H1 (cell line): ENCODE results near the gene AMOTL2. TPM values are rescaled to one million over a fixed set of nuclear protein-coding genes. Genes with fewer than 3 reads are reported as not detected.

ENCODE experiments used
- CTCF ChIA-PET: fragments of 300-600 bp; sonication (Branson Sonifier 250); formaldehyde crosslinking; loops from one replicate; lab custom pipeline; 2021; ENCODE audit not compliant: partially characterized antibody; lab: Charles Lee
- POLR2A ChIA-PET: fragments of 300-600 bp; sonication (Branson Sonifier 250); formaldehyde crosslinking; loops from one replicate; lab custom pipeline; 2021; ENCODE audit warnings: inconsistent platforms; ENCODE audit not compliant: partially characterized antibody; lab: Charles Lee
- DNase-seq, 2 experiments: peaks; one replicate each; pipeline versions ENCODE4 v3.0.0 to v3.0.0-alpha.2; 2010 to 2022; ENCODE audit warnings: low spot score in 2 of 2, low read depth in 1 of 2, mixed read lengths in 1 of 2
- FAIRE-seq: peaks from 2 replicates; lab custom pipeline; 2011; peaks lifted over from hg19 to GRCh38; lab: Jason Lieb, UNC
- H2AFZ ChIP-seq: 2 replicates; pipeline ENCODE4 v1.8.1; 2012; ENCODE audit warnings: low read length, inconsistent platforms
- H2AK5ac ChIP-seq: 2 replicates; pipeline ENCODE4 v1.6.1; 2013; ENCODE audit warnings: low read depth, low read length
- H2BK120ac ChIP-seq: replicated peaks from 2 replicates; pipeline ENCODE3; 2013; ENCODE audit warnings: low read depth, low read length, inconsistent platforms
- H2BK12ac ChIP-seq: 2 replicates; pipeline ENCODE4 v1.6.1; 2013; ENCODE audit warnings: low read depth, low read length
- H2BK15ac ChIP-seq: 2 replicates; pipeline ENCODE4 v1.6.1; 2013; ENCODE audit warnings: low read length
- H2BK20ac ChIP-seq: 2 replicates; pipeline ENCODE4 v1.6.1; 2013; ENCODE audit warnings: low read length
- H2BK5ac ChIP-seq: 2 replicates; pipeline ENCODE4 v1.6.1; 2013; ENCODE audit warnings: low read depth, low read length
- H3K14ac ChIP-seq: 2 replicates; pipeline ENCODE4 v1.6.1; 2013; ENCODE audit warnings: inconsistent platforms; ENCODE audit not compliant: insufficient read length
- H3K18ac ChIP-seq: 2 replicates; pipeline ENCODE4 v1.6.1; 2013; ENCODE audit warnings: low read length; ENCODE audit errors: extremely low read depth
- H3K23ac ChIP-seq: 2 replicates; pipeline ENCODE4 v1.6.1; 2013; ENCODE audit warnings: inconsistent platforms; ENCODE audit not compliant: insufficient read length
- H3K23me2 ChIP-seq: 2 replicates; pipeline ENCODE4 v1.6.1; 2013; ENCODE audit warnings: low read depth, low read length
- H3K27ac ChIP-seq: 2 replicates; pipeline ENCODE4 v1.6.1; 2011; ENCODE audit warnings: low read depth, low read length, inconsistent platforms
- H3K27me3 ChIP-seq, 4 experiments: replicated peaks in 1 of 4; 1 replicate in 1 of 4; 2 replicates in 3 of 4; pipeline versions ENCODE4 v1.6.1 to v1.8.1; 2011 to 2013; ENCODE audit warnings: low read length in 3 of 4, mild to moderate bottlenecking in 3 of 4, inconsistent platforms in 2 of 4, mixed read lengths in 2 of 4, moderate library complexity in 1 of 4; ENCODE audit not compliant: control insufficient read depth in 3 of 4, insufficient read depth in 3 of 4; ENCODE audit errors: extremely low read depth in 1 of 4
- H3K36me3 ChIP-seq, 4 experiments: 2 replicates each; pipeline versions ENCODE4 v1.6.1 to v1.8.1; 2011 to 2013; ENCODE audit warnings: mild to moderate bottlenecking in 4 of 4, low read length in 3 of 4, moderate library complexity in 2 of 4, control low read depth in 1 of 4, inconsistent platforms in 1 of 4; ENCODE audit not compliant: insufficient read depth in 4 of 4, control insufficient read depth in 2 of 4
- H3K4ac ChIP-seq: replicated peaks from 2 replicates; pipeline ENCODE3; 2013; ENCODE audit warnings: low read length, low read depth, mixed read lengths, inconsistent platforms; ENCODE audit not compliant: insufficient read length
- H3K4me1 ChIP-seq, 4 experiments: replicated peaks in 1 of 4; 1 replicate in 1 of 4; 2 replicates in 3 of 4; pipeline versions ENCODE4 v1.6.1 to v1.8.1; 2011 to 2013; ENCODE audit warnings: low read length in 3 of 4, inconsistent platforms in 2 of 4, mixed read lengths in 1 of 4; ENCODE audit not compliant: insufficient read depth in 4 of 4, control insufficient read depth in 3 of 4
- H3K4me2 ChIP-seq, 2 experiments: 2 replicates each; pipeline versions ENCODE4 v1.6.1 to v1.8.1; 2011 to 2013; ENCODE audit warnings: low read depth in 2 of 2, low read length in 2 of 2, control low read depth in 1 of 2, inconsistent platforms in 1 of 2, mild to moderate bottlenecking in 1 of 2; ENCODE audit not compliant: insufficient read depth in 1 of 2
- H3K4me3 ChIP-seq, 4 experiments: fragments of 200-600, 300-600 bp in 1 of 4; sonication (generic), shearing (Covaris generic), sonication (Bioruptor Twin) in 1 of 4; 2 replicates each; pipeline versions ENCODE4 v1.5.1 to v1.8.1; 2011 to 2016; ENCODE audit warnings: low read length in 4 of 4, low read depth in 3 of 4, control low read depth in 2 of 4, inconsistent platforms in 2 of 4, mild to moderate bottlenecking in 2 of 4, mixed read lengths in 1 of 4, moderate library complexity in 1 of 4; ENCODE audit not compliant: insufficient read depth in 2 of 4; ENCODE audit errors: extremely low read depth in 1 of 4
- H3K56ac ChIP-seq: replicated peaks from 2 replicates; pipeline ENCODE3; 2013; ENCODE audit warnings: low read depth, mild to moderate bottlenecking, mixed read lengths, low read length, inconsistent platforms; ENCODE audit not compliant: insufficient read length
- H3K79me1 ChIP-seq: 2 replicates; pipeline ENCODE4 v1.6.1; 2013; ENCODE audit warnings: low read depth, low read length, control low read depth
- H3K79me2 ChIP-seq, 2 experiments: 2 replicates each; pipeline versions ENCODE4 v1.6.1 to v1.8.1; 2012 to 2013; ENCODE audit warnings: low read length in 2 of 2, mild to moderate bottlenecking in 2 of 2, inconsistent platforms in 1 of 2; ENCODE audit not compliant: insufficient read depth in 2 of 2, control insufficient read depth in 1 of 2
- H3K9ac ChIP-seq, 4 experiments: replicated peaks in 1 of 4; 1 replicate in 1 of 4; 2 replicates in 3 of 4; pipeline versions ENCODE4 v1.6.1 to v1.8.1; 2011 to 2013; ENCODE audit warnings: low read depth in 3 of 4, low read length in 3 of 4, control low read depth in 2 of 4, mild to moderate bottlenecking in 2 of 4, moderate library complexity in 2 of 4, inconsistent platforms in 1 of 4; ENCODE audit errors: extremely low read depth in 1 of 4
- H3K9me3 ChIP-seq, 2 experiments: 2 replicates each; pipeline versions ENCODE4 v1.6.1 to v1.8.1; 2012 to 2013; ENCODE audit warnings: mild to moderate bottlenecking in 2 of 2, moderate library complexity in 2 of 2, control low read depth in 1 of 2, inconsistent platforms in 1 of 2, low read depth in 1 of 2, low read length in 1 of 2, mixed read lengths in 1 of 2; ENCODE audit not compliant: insufficient read depth in 2 of 2
- H4K20me1 ChIP-seq, 2 experiments: replicated peaks in 1 of 2; 2 replicates each; pipeline versions ENCODE3 to v1.8.1; 2011 to 2013; ENCODE audit warnings: inconsistent platforms in 2 of 2, low read length in 2 of 2, mild to moderate bottlenecking in 1 of 2; ENCODE audit not compliant: insufficient read depth in 2 of 2, control insufficient read depth in 1 of 2
- H4K5ac ChIP-seq: 2 replicates; pipeline ENCODE4 v1.6.1; 2013; ENCODE audit warnings: low read length, low read depth, mixed read lengths, inconsistent platforms; ENCODE audit not compliant: insufficient read length
- H4K8ac ChIP-seq: 2 replicates; pipeline ENCODE4 v1.8.0; 2013; ENCODE audit warnings: mild to moderate bottlenecking, moderate library complexity, low read length, inconsistent platforms; ENCODE audit not compliant: insufficient read depth; ENCODE audit errors: extremely low read depth
- H4K91ac ChIP-seq: replicated peaks from 2 replicates; pipeline ENCODE3; 2013; ENCODE audit warnings: low read length, mixed read lengths, inconsistent platforms; ENCODE audit not compliant: insufficient read length
- BACH1 ChIP-seq: IDR thresholded peaks from 2 replicates; pipeline ENCODE4 v1.6.1; 2012; ENCODE audit warnings: low read length, improper control_type of control experiment
- CBX8 ChIP-seq: fragments of 300-800, 300-1000 bp; sonication (generic); IDR thresholded peaks from 2 replicates; pipeline ENCODE4 v1.7.1; 2016; ENCODE audit warnings: low read depth, low read length, borderline replicate concordance
- CHD1 ChIP-seq: IDR thresholded peaks from 2 replicates; pipeline ENCODE4 v1.6.1; 2012; ENCODE audit warnings: low read depth, low read length, improper control_type of control experiment
- EP300 ChIP-seq, 2 experiments: IDR thresholded peaks; 1 replicate in 1 of 2; 2 replicates in 1 of 2; pipeline ENCODE4 v1.6.1; 2011 to 2012; ENCODE audit warnings: low read depth in 2 of 2, low read length in 2 of 2, mild to moderate bottlenecking in 2 of 2, borderline replicate concordance in 1 of 2, inconsistent platforms in 1 of 2, moderate library complexity in 1 of 2
- EZH2 ChIP-seq: fragments of 200-600 bp; sonication (generic); IDR thresholded peaks from 2 replicates; pipeline ENCODE4 v1.7.1; 2012; ENCODE audit warnings: low read depth, mild to moderate bottlenecking, moderate library complexity, low read length, inconsistent platforms; ENCODE audit not compliant: severe bottlenecking
- MAFK ChIP-seq: IDR thresholded peaks from 2 replicates; pipeline ENCODE4 v1.6.1; 2012; ENCODE audit warnings: low read depth, mild to moderate bottlenecking, improper control_type of control experiment, low read length
- RBBP5 ChIP-seq: IDR thresholded peaks from 2 replicates; pipeline ENCODE4 v1.7.1; 2012; ENCODE audit warnings: low read depth, mild to moderate bottlenecking, inconsistent platforms, low read length, moderate library complexity, borderline replicate concordance
- RFX5 ChIP-seq: IDR thresholded peaks from 2 replicates; pipeline ENCODE4 v1.6.1; 2011; ENCODE audit warnings: low read depth, low read length, improper control_type of control experiment, borderline replicate concordance
- SIRT6 ChIP-seq: IDR thresholded peaks from one replicate; pipeline ENCODE4 v1.7.1; 2012; ENCODE audit warnings: low read length, inconsistent platforms
- TAF1 ChIP-seq: IDR thresholded peaks from 2 replicates; pipeline ENCODE4 v1.6.1; 2011; ENCODE audit warnings: mild to moderate bottlenecking, low read depth, low read length
- TBP ChIP-seq: IDR thresholded peaks from 2 replicates; pipeline ENCODE4 v1.6.1; 2011; ENCODE audit warnings: low read depth, low read length, improper control_type of control experiment
- TEAD4 ChIP-seq: IDR thresholded peaks from 2 replicates; pipeline ENCODE4 v1.6.1; 2012; ENCODE audit warnings: low read depth, low read length, inconsistent platforms, mixed read lengths
- YY1 ChIP-seq: IDR thresholded peaks from 2 replicates; pipeline ENCODE4 v1.6.1; 2011; ENCODE audit warnings: low read depth, mild to moderate bottlenecking, low read length
- WGBS, 2 experiments: shearing (Covaris generic) in 1 of 2; methylation state at CpG; one replicate each; pipeline versions ENCODE4 v1.1.6 to v1.1.7; 2013 to 2015; ENCODE audit warnings: low lambda C conversion rate in 2 of 2, mixed read lengths in 2 of 2, inconsistent platforms in 1 of 2, low coverage in 1 of 2, missing lambda C conversion rate in 1 of 2; ENCODE audit not compliant: insufficient replicate concordance in 2 of 2, insufficient coverage in 1 of 2, insufficient read length in 1 of 2; ENCODE audit errors: extremely low coverage in 1 of 2, missing lambda C conversion rate in 1 of 2; 5-methylcytosine and 5-hydroxymethylcytosine counted together
- polyA plus RNA-seq, 7 experiments: library from polyadenylated mRNA; depleted of rRNA in 3 of 7; stranded (reverse) in 5 of 7; unstranded in 2 of 7; fragments of >200 nt in 5 of 7; fragments of 200-250 nt in 2 of 7; gene quantifications; 1 replicate in 5 of 7; 2 replicates in 1 of 7; 4 replicates in 1 of 7; pipeline versions ENCODE4 v1.2.1 to v1.2.3, GENCODE V29; 2011 to 2013; ENCODE audit warnings: missing spikeins in 2 of 7, mixed read lengths in 2 of 7
- total RNA-seq: library from RNA; stranded (reverse); fragmentation: NEBNext Ultra II Directional; extraction: Animal tissue kit (Norgen Biotek cat#: 25700); gene quantifications from 2 replicates; pipeline ENCODE4 v1.2.1, GENCODE V29; 2021
- TF ChIP-seq, protein P1 (sequence below): IDR thresholded peaks from 2 replicates; pipeline ENCODE4 v1.6.1; 2012; ENCODE audit warnings: inconsistent platforms

The AMOTL2 gene
- total and polyA plus RNA-seq, 2 of the 8 experiments (the other 6 are each of a cell fraction or from before 2014, with no cell fraction given), result 19.0 to 63.7 TPM

DNA sequence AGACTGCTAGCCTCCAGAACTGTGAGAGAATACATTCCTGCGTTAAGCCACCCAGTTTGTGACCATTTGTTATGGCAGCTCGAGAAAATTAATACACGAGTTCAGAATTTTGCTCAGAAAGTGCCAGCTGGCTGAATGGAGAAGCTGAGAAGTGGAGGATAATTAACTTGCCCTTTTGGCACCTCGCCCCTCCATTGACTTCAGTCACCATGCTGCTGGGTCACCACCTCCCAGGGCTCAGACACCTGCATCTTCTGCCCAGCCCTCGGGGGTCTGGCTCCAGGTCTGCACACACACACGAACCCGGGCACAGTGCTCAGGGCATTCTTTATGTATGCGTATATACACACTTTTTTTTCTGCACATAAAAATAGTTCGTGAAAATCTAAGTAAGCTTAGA is 32.0 kb downstream of the AMOTL2 start:
- Histone ChIP-seq H3K4me1 (peaks cover 0 to 5% (median 0%) of the 10 kb centered on the region in 4 experiments; a peak in 3 of 7 replicates), H2BK20ac (no peak overlapping the region), H4K91ac (no peak overlapping the region), H3K27ac (no peak overlapping the region), H4K20me1 (no peaks in the 10 kb centered on the region), H2BK15ac (no peak overlapping the region), H2BK120ac (no peak overlapping the region), H3K4ac (no peak overlapping the region), H4K5ac (no peak overlapping the region), H3K79me1 (no peaks in the 10 kb centered on the region), H3K9ac (no peak overlapping the region), H2BK5ac (no peak overlapping the region), H3K14ac (no peak overlapping the region), H2AK5ac (no peak overlapping the region), H3K23ac (no peak overlapping the region), H3K9me3 (no peaks in the 10 kb centered on the region; a peak in 1 of 4 replicates), H2AFZ (no peak overlapping the region), H3K4me2 (no peak overlapping the region), H2BK12ac (no peak overlapping the region), H4K8ac (no peak overlapping the region), H3K79me2 (no peaks in the 10 kb centered on the region), H3K23me2 (no peaks in the 10 kb centered on the region), H3K4me3 (no peak overlapping the region), H3K36me3 (no peaks in the 10 kb centered on the region), H3K56ac (no peak overlapping the region), H3K27me3 (no peaks in the 10 kb centered on the region; a peak in 1 of 7 replicates), H3K18ac (no peak overlapping the region)
- CTCF ChIA-PET, result interaction anchor here (0.7 to 1.2 kb wide), 4 partner anchors 14 to 52 kb away, joined by 3 to 4 read pairs (median 3); no protein-coding TSS in a partner anchor
- FAIRE-seq (no peak), DNase-seq (no peak)
- WGBS, 2 experiments, result 86% methylated on average over 9 of the region's 9 CpGs; no CpG with 5 or more reads in 1 of the 2 experiments
- POLR2A ChIA-PET, result interaction anchor here (43.9 kb wide), 1 partner anchor 23 kb away, joined by 1731 read pairs; the partner anchor contains the start of gene AMOTL2
- TF ChIP-seq TAF1, result no peak
- TF ChIP-seq CHD1, result no peak
- TF ChIP-seq TEAD4, result no peak
- TF ChIP-seq, protein P1, sequence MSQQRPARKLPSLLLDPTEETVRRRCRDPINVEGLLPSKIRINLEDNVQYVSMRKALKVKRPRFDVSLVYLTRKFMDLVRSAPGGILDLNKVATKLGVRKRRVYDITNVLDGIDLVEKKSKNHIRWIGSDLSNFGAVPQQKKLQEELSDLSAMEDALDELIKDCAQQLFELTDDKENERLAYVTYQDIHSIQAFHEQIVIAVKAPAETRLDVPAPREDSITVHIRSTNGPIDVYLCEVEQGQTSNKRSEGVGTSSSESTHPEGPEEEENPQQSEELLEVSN, result no peak
- no peak for TF ChIP-seq CBX8
- no peak for TF ChIP-seq TBP
- TF ChIP-seq RBBP5, result no peak
- no peak for TF ChIP-seq RFX5
- TF ChIP-seq MAFK, result no peak
- TF ChIP-seq EP300 (IDR thresholded peaks at IDR 0.05; ENCODE audit: borderline replicate concordance in 1 of 2, low read depth in 2 of 2, low read length in 2 of 2), result no peak
- TF ChIP-seq YY1, result no peak
- TF ChIP-seq SIRT6, result no peak
- no peak for TF ChIP-seq BACH1
- no peak for TF ChIP-seq EZH2
